Body of pancreas (tissue), 4 donors: Measurements from ENCODE around the gene SRP54. TPM values are rescaled to one million over a fixed set of nuclear protein-coding genes. Genes with fewer than 3 reads are reported as not detected.
"Not testable (repeated sequence)": the region's sequence is repeated elsewhere in the genome, so short reads cannot be mapped to it uniquely, and the experiment has no call there.

ENCODE experiments used
- ATAC-seq: fragments of 150-250 bp; one replicate; pipeline ENCODE4 v1.9.1; 2016
- DNase-seq, 4 donors: peaks; one replicate each; pipeline ENCODE4 v3.0.0-alpha.2; 2019
- H3K27ac ChIP-seq, 4 donors: fragments of 200-600 bp; sonication (generic); 1 replicate in 3 of 4; 2 replicates in 1 of 4; pipeline versions ENCODE4 v1.5.1 to v1.6.1; 2016 to 2019; ENCODE audit warnings: mild to moderate bottlenecking in 1 of 4, mixed read lengths in 1 of 4, moderate library complexity in 1 of 4
- H3K27me3 ChIP-seq, 2 donors: fragments of 200-600 bp; sonication (generic); one replicate each; pipeline ENCODE4 v1.6.0; 2016; ENCODE audit warnings: mild to moderate bottlenecking in 1 of 2
- H3K36me3 ChIP-seq, 2 donors: fragments of 200-600 bp; sonication (generic); replicated peaks in 1 of 2; 2 replicates each; pipeline ENCODE4 v1.5.1; 2016; ENCODE audit warnings: low read depth in 2 of 2; ENCODE audit not compliant: insufficient read depth in 1 of 2
- H3K4me1 ChIP-seq: fragments of 200-600 bp; sonication (generic); one replicate; pipeline ENCODE4 v1.6.0; 2016
- H3K4me3 ChIP-seq, 2 donors: fragments of 200-600 bp; sonication (generic); 1 replicate in 1 of 2; 2 replicates in 1 of 2; pipeline ENCODE4 v1.5.1; 2016 to 2019
- H3K9me3 ChIP-seq, 3 donors: fragments of 200-600 bp; sonication (generic); 1 replicate in 2 of 3; 2 replicates in 1 of 3; pipeline ENCODE4 v1.5.1; 2016
- POLR2A ChIP-seq, 3 donors: fragments of 450-650 bp; IDR thresholded peaks; one replicate each; pipeline ENCODE4 v1.6.1; 2016; ENCODE audit warnings: antibody characterized with exemption in 3 of 3, mild to moderate bottlenecking in 2 of 3
- WGBS, 2 donors: methylation state at CpG; one replicate each; pipeline ENCODE4 v1.1.5; 2017; 5-methylcytosine and 5-hydroxymethylcytosine counted together
- intact Hi-C: fragments of 100-400 bp; cut with DNase I; formaldehyde crosslinking; loops from one replicate; pipeline ENCODE4 v1.15.1; 2023
- total RNA-seq, 2 donors: library from RNA; depleted of rRNA; stranded (reverse); fragments of >200 nt; gene quantifications; one replicate each; pipeline ENCODE4 v1.1.0, GENCODE V29; 2016
- TF ChIP-seq, protein P1 (sequence below), 7 experiments: fragments of 450-650 bp in 4 of 7; fragments of 200-600 bp in 3 of 7; sonication (generic) in 3 of 7; IDR thresholded peaks; one replicate each; pipeline ENCODE4 v1.5.1; 2016 to 2019; ENCODE audit warnings: antibody characterized with exemption in 7 of 7

SRP54 gene
- total RNA-seq, 2 donors from 2014 or later: 38.2 to 61.5 TPM

DNA sequence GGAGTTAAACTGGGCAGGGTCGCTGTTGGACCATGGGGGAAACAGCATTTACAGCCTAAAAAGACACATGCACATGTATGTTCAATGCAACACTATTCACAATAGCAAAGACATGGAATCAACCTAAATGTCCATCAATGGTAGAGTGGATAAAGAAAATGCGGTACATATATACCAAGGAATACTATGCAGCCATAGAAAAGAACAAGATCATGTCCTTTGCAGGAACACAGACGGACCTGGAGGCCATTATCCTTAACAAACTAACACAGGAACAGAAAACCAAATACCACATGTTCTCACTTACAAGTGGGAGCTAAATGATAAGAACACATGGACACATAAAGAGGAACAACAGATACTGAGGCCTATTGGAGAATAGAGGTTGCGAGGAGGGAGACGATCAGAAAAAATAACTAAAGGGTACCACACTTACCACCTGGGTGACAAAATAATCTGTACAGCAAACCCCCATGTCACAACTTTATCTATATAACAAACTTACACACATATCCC is 25.0 kb upstream of the SRP54 start:
- TF ChIP-seq, protein P1, sequence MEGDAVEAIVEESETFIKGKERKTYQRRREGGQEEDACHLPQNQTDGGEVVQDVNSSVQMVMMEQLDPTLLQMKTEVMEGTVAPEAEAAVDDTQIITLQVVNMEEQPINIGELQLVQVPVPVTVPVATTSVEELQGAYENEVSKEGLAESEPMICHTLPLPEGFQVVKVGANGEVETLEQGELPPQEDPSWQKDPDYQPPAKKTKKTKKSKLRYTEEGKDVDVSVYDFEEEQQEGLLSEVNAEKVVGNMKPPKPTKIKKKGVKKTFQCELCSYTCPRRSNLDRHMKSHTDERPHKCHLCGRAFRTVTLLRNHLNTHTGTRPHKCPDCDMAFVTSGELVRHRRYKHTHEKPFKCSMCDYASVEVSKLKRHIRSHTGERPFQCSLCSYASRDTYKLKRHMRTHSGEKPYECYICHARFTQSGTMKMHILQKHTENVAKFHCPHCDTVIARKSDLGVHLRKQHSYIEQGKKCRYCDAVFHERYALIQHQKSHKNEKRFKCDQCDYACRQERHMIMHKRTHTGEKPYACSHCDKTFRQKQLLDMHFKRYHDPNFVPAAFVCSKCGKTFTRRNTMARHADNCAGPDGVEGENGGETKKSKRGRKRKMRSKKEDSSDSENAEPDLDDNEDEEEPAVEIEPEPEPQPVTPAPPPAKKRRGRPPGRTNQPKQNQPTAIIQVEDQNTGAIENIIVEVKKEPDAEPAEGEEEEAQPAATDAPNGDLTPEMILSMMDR (IDR thresholded peaks at IDR 0.05): no peak
- TF ChIP-seq POLR2A (IDR thresholded peaks at IDR 0.05): no peak
- intact Hi-C loops: no loop called here
- H3K27me3 ChIP-seq: no peaks in the 10 kb centered on the region
- ATAC-seq (no peak), DNase-seq (no peak)
- H3K36me3 ChIP-seq: no peaks in the 10 kb centered on the region
- WGBS, 2 donors: 95% methylated on average over 5 of the region's 5 CpGs
- no peaks in the 10 kb centered on the region for H3K9me3 ChIP-seq
- no peaks in the 10 kb centered on the region for H3K4me1 ChIP-seq
- H3K27ac ChIP-seq: no peak overlapping the region
- no peak overlapping the region for H3K4me3 ChIP-seq

DNA sequence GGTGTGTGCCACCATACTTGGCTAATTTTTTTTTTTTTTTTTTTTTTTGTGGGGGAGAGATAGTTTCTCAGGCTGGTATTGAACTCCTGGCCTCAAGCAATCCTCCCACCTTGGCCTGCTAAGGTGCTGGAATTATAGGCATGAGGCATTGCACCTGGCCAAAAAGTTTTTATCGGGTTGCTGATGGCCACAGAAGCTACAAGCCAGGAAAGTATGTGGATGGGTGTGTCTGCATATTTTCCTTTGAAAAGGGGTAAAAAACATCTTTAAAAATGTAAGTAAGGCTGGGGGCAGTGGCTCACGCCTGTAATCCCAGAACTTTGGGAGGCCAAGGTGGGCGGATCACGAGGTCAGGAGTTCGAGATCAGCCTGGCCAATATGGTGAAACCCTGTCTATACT is 20.7 kb upstream of the SRP54 start:
- intact Hi-C loops, H3K36me3 ChIP-seq, H3K9me3 ChIP-seq, H3K4me3 ChIP-seq, DNase-seq, H3K27ac ChIP-seq, H3K4me1 ChIP-seq, ATAC-seq, H3K27me3 ChIP-seq: not testable (repeated sequence)
- 93 to 95% methylated on average over 5 of the region's 5 CpGs for WGBS, 2 donors

DNA sequence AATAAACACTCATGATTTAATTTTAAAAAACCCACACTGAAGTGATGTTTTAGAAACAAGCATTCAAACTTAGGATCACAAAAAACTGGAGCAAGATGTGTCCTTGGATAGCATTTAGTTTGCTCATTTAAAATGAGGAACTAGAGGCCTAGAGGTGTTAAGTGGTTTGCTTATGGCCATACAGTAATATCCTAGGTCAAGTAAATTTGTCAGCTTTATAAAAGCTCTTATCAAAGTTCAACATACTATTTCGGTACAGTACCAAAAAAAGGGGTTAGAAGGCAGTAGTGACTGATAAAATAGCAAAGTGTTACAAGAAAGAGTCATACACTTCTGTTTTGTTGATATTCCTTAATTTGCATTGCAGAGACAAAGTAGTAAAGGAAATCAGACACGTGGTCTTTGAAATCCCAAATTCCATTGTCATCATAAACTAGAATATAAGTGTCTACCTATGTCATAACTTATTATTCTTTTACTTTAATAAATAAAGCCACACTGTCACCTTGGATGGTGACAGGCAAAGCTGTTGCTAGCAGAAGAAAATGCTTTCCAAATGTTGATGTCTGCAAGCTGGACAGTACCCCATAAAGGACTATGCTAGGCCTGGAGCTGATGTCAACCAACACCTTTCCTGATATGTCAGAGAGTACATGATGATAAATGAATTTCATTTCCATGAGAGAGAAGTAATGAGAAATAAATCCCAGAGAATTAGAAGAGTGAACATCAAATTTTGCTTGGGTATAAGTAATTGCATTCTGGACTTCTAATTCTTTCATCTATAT is 17.6 kb upstream of the SRP54 start:
- H3K36me3 ChIP-seq: peaks cover 0 to 1% of the 10 kb centered on the region in 2 donors
- no peaks in the 10 kb centered on the region for H3K4me1 ChIP-seq
- TF ChIP-seq POLR2A (IDR thresholded peaks at IDR 0.05): no peak
- TF ChIP-seq, protein P1 (IDR thresholded peaks at IDR 0.05): no peak
- intact Hi-C loops: no loop called here
- H3K27ac ChIP-seq: no peak overlapping the region
- DNase-seq (no peak), ATAC-seq (no peak)
- H3K27me3 ChIP-seq: no peaks in the 10 kb centered on the region
- no peaks in the 10 kb centered on the region for H3K9me3 ChIP-seq
- 73 to 75% methylated on average over 2 of the region's 2 CpGs for WGBS, 2 donors
- no peak overlapping the region for H3K4me3 ChIP-seq

DNA sequence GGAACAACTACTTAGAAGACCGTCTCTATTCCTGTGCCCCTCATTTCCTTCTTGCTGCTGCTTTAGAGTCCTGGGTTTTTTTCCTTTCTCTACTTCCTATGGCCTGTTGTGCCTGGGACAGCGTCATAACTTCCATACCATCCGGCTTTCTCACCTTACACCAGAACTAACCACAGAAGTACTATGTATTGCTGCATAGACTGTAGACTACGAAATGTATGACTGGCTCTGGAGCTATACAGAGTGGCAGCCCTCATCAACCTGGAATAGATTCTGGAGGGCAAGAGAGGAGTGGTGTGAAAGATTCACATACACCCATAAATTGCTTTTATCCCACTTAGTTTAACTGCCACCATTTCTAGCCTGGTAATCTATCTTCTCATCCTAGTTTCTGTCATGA is 16.9 kb upstream of the SRP54 start:
- no peaks in the 10 kb centered on the region for H3K27me3 ChIP-seq
- intact Hi-C loops: no loop called here
- H3K36me3 ChIP-seq: peaks cover 0 to 1% of the 10 kb centered on the region in 2 donors
- ATAC-seq (no peak), DNase-seq (no peak)
- H3K27ac ChIP-seq: no peak overlapping the region
- H3K9me3 ChIP-seq: no peaks in the 10 kb centered on the region
- TF ChIP-seq POLR2A (IDR thresholded peaks at IDR 0.05): no peak
- TF ChIP-seq, protein P1 (IDR thresholded peaks at IDR 0.05): no peak
- no peaks in the 10 kb centered on the region for H3K4me1 ChIP-seq
- 85 to 92% methylated on average over 4 of the region's 4 CpGs for WGBS, 2 donors
- H3K4me3 ChIP-seq: no peak overlapping the region

DNA sequence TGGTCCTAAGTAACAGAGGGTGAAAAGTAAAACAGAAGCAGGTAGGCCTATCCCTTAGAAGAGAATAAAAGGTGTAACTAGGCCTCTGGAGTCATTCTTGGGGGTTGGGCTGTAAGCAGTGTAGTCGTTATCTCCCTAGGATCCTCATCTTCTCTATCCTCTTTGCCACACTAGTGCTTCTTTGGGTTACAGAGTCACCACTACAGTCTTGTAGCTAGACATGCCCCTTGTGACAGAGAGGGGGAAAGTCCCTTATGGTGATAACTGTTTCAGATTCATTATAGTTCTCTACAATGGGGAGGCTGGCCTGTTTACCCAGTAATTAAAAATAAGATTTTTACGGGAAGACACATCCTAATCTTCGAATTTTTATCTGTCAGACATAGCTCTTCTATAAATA is 16.4 kb upstream of the SRP54 start:
- no peaks in the 10 kb centered on the region for H3K27me3 ChIP-seq
- no peaks in the 10 kb centered on the region for H3K4me1 ChIP-seq
- WGBS, 2 donors: 69 to 71% methylated on average over 3 of the region's 3 CpGs
- H3K4me3 ChIP-seq: no peak overlapping the region
- peaks cover 0 to 1% of the 10 kb centered on the region in 2 donors for H3K36me3 ChIP-seq
- ATAC-seq (no peak), DNase-seq (no peak)
- TF ChIP-seq, protein P1 (IDR thresholded peaks at IDR 0.05): no peak
- no peak for TF ChIP-seq POLR2A (IDR thresholded peaks at IDR 0.05)
- intact Hi-C loops: no loop called here
- no peaks in the 10 kb centered on the region for H3K9me3 ChIP-seq
- H3K27ac ChIP-seq: no peak overlapping the region
